ENCODE measurements around the gene FMC1.

The FMC1 gene

GRCh38 chr7:139341058-139341775 is at the start of gene FMC1:
Gene FMC1, plus strand, starts transcription at chr7:139341337. Its CDS starts 48 bp downstream, at chr7:139341385.
- peak within 1 kb of the TSS; percentile 100 for H3K27ac ChIP-seq
- peak; percentile 21; the same call in 1 of the 2 replicates for TF ChIP-seq CTCF (conservative IDR thresholded peaks at IDR 0.05)

- H3K27ac ChIP-seq: no peak overlapping the region
These were observed 48.3 kb upstream of the FMC1 start for GRCh38 chr7:139292821-139293220.

GRCh38 chr7:139293534-139293933 is 47.6 kb upstream of the FMC1 start:
- no peak overlapping the region for H3K27ac ChIP-seq
- no peak for TF ChIP-seq CTCF (conservative IDR thresholded peaks at IDR 0.05)

More at GRCh38 chr7:139292821-139293220, 48.3 kb upstream of the FMC1 start:
- no peak for TF ChIP-seq CTCF (conservative IDR thresholded peaks at IDR 0.05)

GRCh38 chr7:139294241-139294640 is 46.9 kb upstream of the FMC1 start:
- TF ChIP-seq CTCF (conservative IDR thresholded peaks at IDR 0.05): no peak
- no peak overlapping the region for H3K27ac ChIP-seq

- no peak overlapping the region for H3K27ac ChIP-seq
- no peak for TF ChIP-seq CTCF (conservative IDR thresholded peaks at IDR 0.05)
These were observed 46.1 kb upstream of the FMC1 start for GRCh38 chr7:139294951-139295575.

GRCh38 chr7:139297795-139298194 is 43.3 kb upstream of the FMC1 start:
- TF ChIP-seq CTCF (conservative IDR thresholded peaks at IDR 0.05): no peak
- no peak overlapping the region for H3K27ac ChIP-seq

- no peak for TF ChIP-seq CTCF (conservative IDR thresholded peaks at IDR 0.05)
- no peak overlapping the region for H3K27ac ChIP-seq
These were observed 41.8 kb upstream of the FMC1 start for GRCh38 chr7:139299296-139299695.

Measured in VCaP (cell line).